ENCODE data around the gene ZNF48. TPM values are rescaled to one million over a fixed set of nuclear protein-coding genes. Genes with fewer than 3 reads are reported as not detected.

The ZNF48 gene
- total and polyA plus RNA-seq, 2 donors (not counting 1 experiment from before 2014, with no cell fraction given), result 3.2 to 7.3 TPM

- Histone ChIP-seq H3K9me3 (ENCODE audit: control insufficient read depth, insufficient read depth, low read depth, low read length) (no peaks in the 10 kb centered on the region), H4K20me1 (ENCODE audit: control insufficient read depth, extremely low read depth, insufficient read depth, low read length) (no peaks in the 10 kb centered on the region), H3K9ac (ENCODE audit: insufficient read depth, low read length) (no peak overlapping the region), H3K4me2 (ENCODE audit: extremely low read depth, insufficient read depth, low read length) (no peak overlapping the region), H3K4me3 (replicated peaks in 1 of 4; ENCODE audit: control extremely low read depth in 1 of 4, insufficient read depth in 1 of 4, low read depth in 3 of 4, low read length in 4 of 4) (no peak overlapping the region), H3K27ac (ENCODE audit: insufficient read depth, low read length) (no peak overlapping the region), H3K36me3 (ENCODE audit: control insufficient read depth, insufficient read depth, low read length) (peaks cover 1% of the 10 kb centered on the region), H3K27me3 (ENCODE audit: control insufficient read depth, insufficient read depth, low read length) (no peaks in the 10 kb centered on the region), H3K4me1 (ENCODE audit: control insufficient read depth, extremely low read depth, insufficient read depth, low read length) (no peaks in the 10 kb centered on the region), H2AFZ (ENCODE audit: low read length) (no peak overlapping the region), H3K79me2 (ENCODE audit: control insufficient read depth, insufficient read depth, low read length) (peaks cover 2% of the 10 kb centered on the region)
- TF ChIP-seq CTCF (conservative IDR thresholded peaks at IDR 0.05 in 1 of 2, IDR thresholded peaks at IDR 0.05 in 1 of 2; ENCODE audit: low read depth in 1 of 2, low read length in 2 of 2), result no peak
- TF ChIP-seq EZH2 (IDR thresholded peaks at IDR 0.05; ENCODE audit: low read length, missing control alignments), result no peak
- no peak for DNase-seq (ENCODE audit: low read depth in 2 of 2)
Measured at GRCh38 chr16:30416047-30416603, 20.9 kb downstream of the ZNF48 start.

GRCh38 chr16:30416624-30417528, 21.7 kb downstream of the ZNF48 start:
- no peak for DNase-seq (ENCODE audit: low read depth in 2 of 2)
- no peak overlapping the region for H3K9ac ChIP-seq (ENCODE audit: insufficient read depth, low read length)

GRCh38 chr16:30417529-30418349, 22.5 kb downstream of the ZNF48 start:
- peak; percentile 92 to 93 for DNase-seq (ENCODE audit: low read depth in 2 of 2)
- H3K4me3 ChIP-seq (replicated peaks in 1 of 4; ENCODE audit: control extremely low read depth in 1 of 4, insufficient read depth in 1 of 4, low read depth in 3 of 4, low read length in 4 of 4), result peak overlapping the region; percentile 49 to 59 (median 54)
- no peak overlapping the region for H3K27ac ChIP-seq (ENCODE audit: insufficient read depth, low read length)
- H2AFZ ChIP-seq (ENCODE audit: low read length), result peak overlapping the region; percentile 82
- H3K9ac ChIP-seq (ENCODE audit: insufficient read depth, low read length), result peak overlapping the region; percentile 65
- peaks cover 1% of the 10 kb centered on the region for H3K36me3 ChIP-seq (ENCODE audit: control insufficient read depth, insufficient read depth, low read length)
- H3K79me2 ChIP-seq (ENCODE audit: control insufficient read depth, insufficient read depth, low read length), result no peaks in the 10 kb centered on the region
- H3K4me1 ChIP-seq (ENCODE audit: control insufficient read depth, extremely low read depth, insufficient read depth, low read length), result no peaks in the 10 kb centered on the region
- H3K9me3 ChIP-seq (ENCODE audit: control insufficient read depth, insufficient read depth, low read depth, low read length), result no peaks in the 10 kb centered on the region
- no peaks in the 10 kb centered on the region for H3K27me3 ChIP-seq (ENCODE audit: control insufficient read depth, insufficient read depth, low read length)
- no peak for TF ChIP-seq CTCF (conservative IDR thresholded peaks at IDR 0.05 in 1 of 2, IDR thresholded peaks at IDR 0.05 in 1 of 2; ENCODE audit: low read depth in 1 of 2, low read length in 2 of 2)
- TF ChIP-seq EZH2 (IDR thresholded peaks at IDR 0.05; ENCODE audit: low read length, missing control alignments), result no peak
- peak overlapping the region; percentile 51 for H3K4me2 ChIP-seq (ENCODE audit: extremely low read depth, insufficient read depth, low read length)
- no peaks in the 10 kb centered on the region for H4K20me1 ChIP-seq (ENCODE audit: control insufficient read depth, extremely low read depth, insufficient read depth, low read length)

More at GRCh38 chr16:30416624-30417528, 21.7 kb downstream of the ZNF48 start:
- TF ChIP-seq EZH2 (IDR thresholded peaks at IDR 0.05; ENCODE audit: low read length, missing control alignments), result no peak
- Histone ChIP-seq H3K36me3 (ENCODE audit: control insufficient read depth, insufficient read depth, low read length) (peaks cover 1% of the 10 kb centered on the region), H3K4me1 (ENCODE audit: control insufficient read depth, extremely low read depth, insufficient read depth, low read length) (no peaks in the 10 kb centered on the region), H3K4me3 (replicated peaks in 1 of 4; ENCODE audit: control extremely low read depth in 1 of 4, insufficient read depth in 1 of 4, low read depth in 3 of 4, low read length in 4 of 4) (peak overlapping the region in 3 of 4 experiments; percentile 49 to 59 (median 57)), H2AFZ (ENCODE audit: low read length) (no peak overlapping the region), H3K4me2 (ENCODE audit: extremely low read depth, insufficient read depth, low read length) (peak overlapping the region; percentile 51), H3K79me2 (ENCODE audit: control insufficient read depth, insufficient read depth, low read length) (no peaks in the 10 kb centered on the region), H4K20me1 (ENCODE audit: control insufficient read depth, extremely low read depth, insufficient read depth, low read length) (no peaks in the 10 kb centered on the region), H3K9me3 (ENCODE audit: control insufficient read depth, insufficient read depth, low read depth, low read length) (no peaks in the 10 kb centered on the region), H3K27ac (ENCODE audit: insufficient read depth, low read length) (no peak overlapping the region), H3K27me3 (ENCODE audit: control insufficient read depth, insufficient read depth, low read length) (no peaks in the 10 kb centered on the region)

Data from fibroblast of lung (primary cell).